HG03039 (cell line): ENCODE results near the gene XKRX.

ENCODE experiments used
- ATAC-seq: cut with Tn5 transposase; IDR thresholded peaks from one replicate; pipeline ENCODE4 v1.9.1; 2021; ENCODE audit warnings: mild to moderate bottlenecking, moderate library complexity; ENCODE audit not compliant: unreplicated experiment

Gene XKRX

DNA sequence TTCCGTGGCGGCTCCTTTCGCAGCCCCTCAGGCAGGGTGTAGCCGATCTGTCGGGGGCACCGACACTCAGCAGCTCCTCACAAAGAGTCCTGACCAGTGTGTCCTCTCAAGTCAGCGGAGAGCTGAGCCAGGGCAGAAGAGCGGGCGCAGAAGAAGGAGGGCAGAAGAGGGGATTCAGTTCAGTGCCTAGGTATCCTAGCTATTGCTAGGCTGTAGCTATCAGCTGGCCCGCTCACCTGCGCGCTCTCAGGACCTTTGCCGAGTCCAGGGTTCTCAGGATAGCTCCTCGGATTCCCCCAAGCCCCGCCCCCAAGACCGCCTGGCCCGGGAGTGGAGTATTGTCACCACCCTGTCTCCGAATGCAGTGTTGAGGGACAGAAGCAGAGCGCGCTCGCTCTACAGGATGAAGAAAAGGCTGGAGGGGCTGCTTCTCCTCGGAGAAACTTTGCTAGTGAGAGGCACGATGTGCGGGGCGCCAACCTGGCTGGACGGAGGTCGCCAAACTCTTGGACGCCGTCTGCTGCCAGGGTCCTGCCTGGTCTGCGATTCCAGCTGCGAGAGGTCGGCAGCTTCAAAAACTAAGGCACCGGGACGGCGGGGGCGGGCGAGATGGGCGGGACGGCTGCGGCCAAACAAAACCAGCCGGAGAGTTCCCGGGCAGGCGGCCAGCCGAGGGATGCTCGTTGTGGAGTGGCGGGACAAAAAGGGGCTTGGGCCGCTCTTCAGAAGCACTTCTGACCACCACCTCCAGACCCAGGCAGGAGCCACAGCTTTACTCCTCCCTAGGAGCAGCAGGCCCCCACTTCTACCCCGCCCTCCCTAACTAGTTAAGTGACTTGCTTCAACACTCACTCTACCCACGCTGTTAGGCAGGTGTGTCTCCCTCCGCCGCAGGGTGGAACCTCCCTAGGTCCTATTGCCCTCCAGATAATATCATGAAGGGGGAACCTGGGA lies at the start of gene XKRX:
XKRX (minus strand) TSS at position 258 of the 954 bp plus-strand sequence. CDS start 613 bp downstream, outside the sequence.
- peak; percentile 53 for ATAC-seq

DNA sequence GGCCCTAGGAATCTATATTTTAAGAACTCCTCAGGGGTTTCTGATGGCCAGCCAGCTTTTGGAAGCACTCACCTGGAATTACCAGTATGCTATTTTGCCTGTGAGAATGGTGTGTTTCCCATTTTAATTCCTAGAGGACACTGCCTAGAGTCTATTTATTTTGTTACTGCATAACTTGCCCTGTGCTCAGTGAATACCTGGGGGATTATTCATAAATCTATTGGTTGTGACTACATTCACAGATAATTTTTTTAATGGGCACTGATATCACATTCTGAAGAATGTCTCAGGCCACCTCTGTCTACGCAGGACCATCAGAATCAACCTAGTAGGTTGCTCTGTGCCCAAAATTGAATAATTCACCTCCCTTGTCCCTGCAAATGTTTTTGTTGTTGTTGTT lies 47.5 kb upstream of the XKRX start:
- no peak for ATAC-seq

DNA sequence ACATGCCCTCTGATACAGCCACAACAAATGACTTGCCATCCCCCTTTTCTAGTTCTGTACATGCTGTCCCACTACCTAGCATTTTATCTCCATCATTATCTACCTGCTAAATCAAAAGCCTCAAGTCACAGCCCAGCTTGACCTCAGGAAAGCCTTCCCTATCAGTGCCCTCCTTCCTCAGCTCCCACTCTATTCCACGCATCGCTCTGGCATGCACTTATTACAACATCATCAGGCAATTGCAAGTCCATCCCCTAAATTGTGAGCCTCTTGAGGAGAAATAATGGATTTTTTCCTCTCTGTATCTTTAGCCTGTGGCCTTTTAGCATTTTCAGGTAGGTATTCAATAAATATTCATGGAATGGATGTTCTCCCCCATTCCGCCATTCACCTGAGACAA lies 46.5 kb upstream of the XKRX start:
- ATAC-seq, result no peak

DNA sequence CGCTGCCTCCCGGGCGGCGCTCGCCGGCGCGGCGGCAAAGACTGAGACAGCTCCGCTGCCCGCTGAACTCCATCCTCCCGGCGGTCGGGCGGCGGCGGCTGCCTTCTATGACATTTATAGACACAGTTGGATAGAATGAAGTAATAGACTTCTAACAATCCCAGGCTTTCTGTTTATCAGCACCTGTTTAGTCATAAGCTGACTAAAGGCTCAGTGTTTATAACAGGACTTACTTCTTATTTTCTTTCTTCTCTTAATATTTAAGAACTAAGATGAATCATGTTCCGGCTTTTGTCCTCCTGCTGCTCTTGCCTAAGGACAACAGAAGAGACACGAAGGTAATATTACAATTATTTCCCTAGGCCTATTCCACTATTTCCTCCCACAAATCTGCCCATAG lies 44.7 kb upstream of the XKRX start:
- ATAC-seq, result no peak

DNA sequence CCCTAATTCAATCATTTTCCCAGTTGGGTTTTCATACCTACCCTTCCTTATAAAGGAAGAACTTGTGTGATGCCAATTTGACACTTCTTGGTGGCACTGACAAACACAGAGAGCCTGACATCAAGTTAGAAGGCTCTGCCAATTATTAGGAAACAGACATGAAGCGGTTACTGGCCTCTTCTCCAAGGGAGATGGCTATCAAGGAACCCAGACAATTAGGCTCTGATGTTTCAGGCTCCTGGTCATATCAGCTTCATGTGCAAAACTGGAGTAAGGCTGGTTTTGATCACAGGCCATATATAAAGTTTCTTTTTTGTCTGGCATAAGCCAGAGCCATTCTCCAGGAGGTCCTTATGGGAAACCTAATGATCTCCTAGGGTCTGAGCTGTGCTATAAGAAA lies 41.2 kb upstream of the XKRX start:
- no peak for ATAC-seq

DNA sequence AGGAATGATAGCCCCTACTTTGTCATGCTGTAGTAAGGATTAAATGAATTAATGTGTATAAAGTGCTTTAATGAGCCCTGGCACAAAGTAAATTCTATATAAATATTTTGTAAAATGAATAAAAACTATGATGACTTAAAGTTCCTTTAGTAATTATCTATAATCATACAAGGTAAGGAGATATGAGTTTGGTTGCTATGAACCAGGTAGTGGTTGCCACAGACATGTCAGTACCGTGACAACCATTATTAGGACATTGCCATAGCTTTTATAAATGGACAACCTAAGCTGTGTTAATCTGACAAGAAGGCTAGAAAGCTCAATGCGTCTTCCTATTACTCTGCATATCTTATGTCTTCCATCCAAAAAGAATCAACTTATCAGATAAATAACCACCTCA lies 40.7 kb upstream of the XKRX start, which contains the start of gene ARL13A:
ARL13A (plus strand) TSS at position 301 of the 400 bp plus-strand sequence. CDS start 3,982 bp downstream, outside the sequence.
- no peak for ATAC-seq

DNA sequence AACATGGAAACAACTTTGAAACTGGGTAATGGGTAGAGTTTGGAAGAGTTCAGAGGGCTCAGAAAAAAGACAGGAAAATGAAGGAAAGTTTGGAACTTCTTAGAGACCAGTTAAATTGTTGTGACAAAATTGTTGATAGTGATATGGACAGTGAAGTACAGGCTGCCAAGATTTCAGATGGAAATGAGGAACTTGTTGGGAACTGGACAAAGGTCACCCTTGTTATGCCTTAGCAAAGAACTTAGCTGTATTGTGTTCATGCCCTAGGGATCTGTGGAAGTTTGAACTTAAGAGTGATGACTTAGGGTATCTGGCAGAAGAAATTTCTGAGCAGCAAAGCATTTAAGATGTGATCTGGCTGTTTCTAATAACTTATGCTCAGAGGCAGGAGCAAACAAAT lies 35.6 kb upstream of the XKRX start:
- no peak for ATAC-seq

DNA sequence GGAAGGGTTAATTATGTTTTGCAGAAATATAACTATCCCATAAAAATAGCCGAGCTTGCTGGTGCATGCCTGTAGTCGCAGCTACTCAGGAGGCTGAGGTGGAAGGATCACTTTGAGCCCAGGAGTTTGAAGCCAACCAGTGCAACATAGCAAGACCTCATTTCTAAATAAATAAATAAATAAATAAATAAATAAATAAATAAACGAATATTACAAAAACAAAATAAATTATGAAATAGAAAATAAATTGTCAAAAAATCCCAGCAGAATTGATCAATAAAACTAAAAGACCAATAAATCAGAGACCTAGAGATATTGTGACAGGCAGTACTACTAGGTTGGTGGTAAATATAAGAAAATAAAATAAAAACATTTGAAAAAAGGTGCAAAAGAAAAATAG lies 34.1 kb upstream of the XKRX start:
- ATAC-seq, result no peak

DNA sequence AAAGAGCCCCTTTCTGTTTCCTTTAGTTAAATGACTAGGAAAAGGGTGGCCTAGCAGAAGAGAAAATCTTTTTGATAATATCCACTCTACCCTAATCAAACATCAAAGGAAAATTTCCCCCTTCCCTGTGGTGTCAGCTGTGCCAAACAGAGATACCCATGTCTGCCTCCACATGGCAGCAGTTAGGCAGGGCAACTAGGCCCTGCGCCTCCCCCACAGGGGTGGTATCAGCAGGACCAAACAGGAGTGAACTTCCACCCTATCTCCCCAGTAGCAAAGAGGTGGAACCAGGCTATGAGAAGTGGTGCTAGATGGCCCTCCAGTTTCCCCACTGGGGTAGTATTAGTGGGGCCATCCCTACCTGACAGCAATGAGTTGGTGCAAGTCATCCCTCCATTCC lies 19.8 kb upstream of the XKRX start:
- no peak for ATAC-seq

DNA sequence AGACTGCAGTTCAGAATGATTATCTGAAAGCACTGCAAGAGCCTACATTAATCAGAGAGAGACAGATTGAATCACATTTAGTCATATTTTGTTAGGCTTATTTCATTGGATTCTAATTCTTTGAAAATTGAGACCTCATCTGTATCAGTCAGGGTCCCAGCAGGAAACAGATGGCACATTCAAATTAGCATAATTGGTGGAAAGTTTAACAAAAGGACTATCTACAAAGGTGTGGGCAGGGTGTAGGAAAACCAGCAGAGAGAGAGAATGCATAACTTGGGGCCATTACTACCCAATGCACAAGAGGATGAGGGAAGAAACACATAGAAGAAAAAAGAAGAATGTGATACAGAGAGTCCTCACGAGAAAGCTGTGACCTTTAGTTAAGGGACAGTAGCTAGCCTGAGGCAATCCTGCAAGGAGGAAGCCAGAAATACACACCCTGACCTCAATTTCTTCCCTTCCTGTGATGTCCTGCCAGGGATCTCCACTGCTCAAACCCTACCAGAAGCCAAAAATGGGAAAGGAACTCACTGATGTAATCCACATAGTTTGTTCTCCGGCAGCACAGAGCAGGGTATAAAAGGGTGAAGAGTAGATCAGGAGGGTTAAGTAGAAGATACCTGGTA lies 17.7 kb upstream of the XKRX start:
- ATAC-seq, result no peak

DNA sequence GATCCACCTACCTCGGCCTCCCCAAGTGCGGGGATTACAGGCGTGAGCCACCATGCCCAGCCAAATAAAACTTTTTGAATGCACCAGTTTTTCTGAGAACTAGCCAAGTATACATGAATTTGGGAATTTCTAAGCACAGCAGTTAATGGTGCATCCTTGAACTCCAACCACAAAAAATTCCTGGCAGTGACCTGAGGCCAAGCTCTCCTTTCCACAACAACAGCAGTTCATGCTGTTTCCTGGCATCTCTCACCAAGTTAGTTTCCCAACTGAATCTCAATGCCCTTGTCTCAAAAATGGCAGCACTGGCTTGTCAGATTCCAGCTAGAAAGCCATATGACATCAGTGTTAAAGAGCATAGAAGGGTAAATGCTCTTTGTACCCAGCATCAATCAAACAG lies 15.9 kb upstream of the XKRX start:
- ATAC-seq, result no peak

DNA sequence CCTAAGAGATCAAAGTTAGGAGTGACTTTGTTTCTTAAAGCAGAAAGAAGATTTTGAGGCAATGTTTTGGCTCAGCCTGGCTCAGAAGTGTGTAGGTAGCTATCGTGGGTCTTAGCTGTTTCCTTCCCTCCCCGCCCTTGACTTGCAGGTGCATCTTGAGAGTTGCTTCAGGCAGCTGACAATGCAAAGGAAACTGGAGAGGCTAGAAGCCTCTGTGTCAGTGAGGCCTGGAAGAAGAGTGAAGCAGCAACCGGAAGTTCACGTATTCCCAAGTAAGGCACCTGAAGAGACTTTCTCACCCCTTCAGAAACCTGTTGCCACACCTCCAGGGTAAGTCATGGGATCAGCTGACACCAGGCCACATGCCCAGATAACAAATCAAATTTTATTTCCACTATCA lies 10.6 kb upstream of the XKRX start:
- no peak for ATAC-seq

DNA sequence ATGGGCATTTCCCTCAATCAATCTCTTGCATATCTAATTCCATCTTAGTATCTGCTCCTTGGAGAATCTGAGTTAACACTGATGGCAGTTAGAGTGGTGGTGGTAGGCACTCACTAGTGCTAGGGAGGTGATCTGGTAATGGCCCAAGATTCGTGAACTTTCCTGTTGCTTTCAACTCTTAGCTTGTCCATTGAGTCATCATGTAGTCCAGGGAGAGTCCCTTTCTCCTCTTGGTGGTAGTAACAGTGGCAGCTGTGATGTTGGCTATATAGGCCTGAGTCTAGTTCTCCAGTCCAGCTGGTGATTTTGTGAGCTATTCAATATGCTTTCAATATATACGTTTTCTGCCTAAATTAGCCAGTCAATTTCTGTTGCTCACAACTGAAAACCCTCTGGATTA lies 7.0 kb upstream of the XKRX start:
- no peak for ATAC-seq

DNA sequence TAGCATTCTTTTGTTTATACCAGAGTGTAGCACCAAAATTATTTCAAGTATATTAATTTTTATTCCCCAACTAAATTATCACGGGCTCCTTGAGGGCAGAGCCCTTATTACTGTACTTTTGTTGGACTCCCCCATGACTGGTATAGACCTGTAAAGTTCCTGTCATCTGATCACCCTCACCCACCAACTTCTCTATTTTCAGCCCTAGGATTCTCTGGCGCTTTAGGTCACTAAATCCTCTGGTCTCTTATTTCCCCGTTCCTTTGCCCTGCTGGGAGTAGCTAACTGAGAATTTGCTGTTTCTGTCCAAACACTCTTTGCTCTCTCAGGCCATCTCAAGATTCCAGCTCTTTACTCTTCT lies 3.2 kb upstream of the XKRX start:
- ATAC-seq, result no peak

DNA sequence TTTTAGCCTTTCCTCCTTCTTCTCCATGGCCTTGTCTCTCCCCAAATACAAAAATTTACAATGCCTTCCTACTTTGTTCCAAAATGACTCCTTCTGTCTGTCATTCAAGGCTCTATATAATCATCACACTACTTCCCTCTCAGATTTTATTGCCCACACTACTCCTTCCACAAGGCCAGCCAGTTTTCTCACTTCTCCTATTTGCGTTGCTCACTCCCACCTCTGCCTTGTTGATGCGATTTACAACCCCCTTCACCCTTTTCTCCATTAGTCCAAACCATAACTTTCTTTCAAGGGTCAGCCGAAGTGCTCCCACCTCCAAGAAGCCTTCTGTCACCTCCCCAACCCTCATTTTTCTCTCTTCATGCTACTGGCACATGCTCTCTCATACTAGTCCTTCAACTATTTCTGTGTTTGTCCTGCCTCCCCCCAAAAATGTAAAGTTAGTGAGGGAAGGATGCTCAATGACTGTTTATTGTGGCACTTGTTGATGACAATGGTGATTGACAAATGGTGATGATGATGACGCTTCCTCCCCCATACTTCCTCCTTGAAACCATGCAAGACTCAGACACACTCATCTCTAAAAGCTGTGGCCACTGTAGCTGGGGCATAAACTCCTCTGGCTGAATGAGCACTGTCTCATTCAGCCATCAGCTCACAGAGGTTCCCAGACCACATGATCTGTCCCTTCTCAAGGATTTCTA lies 2.7 kb upstream of the XKRX start:
- ATAC-seq, result peak; percentile 78

DNA sequence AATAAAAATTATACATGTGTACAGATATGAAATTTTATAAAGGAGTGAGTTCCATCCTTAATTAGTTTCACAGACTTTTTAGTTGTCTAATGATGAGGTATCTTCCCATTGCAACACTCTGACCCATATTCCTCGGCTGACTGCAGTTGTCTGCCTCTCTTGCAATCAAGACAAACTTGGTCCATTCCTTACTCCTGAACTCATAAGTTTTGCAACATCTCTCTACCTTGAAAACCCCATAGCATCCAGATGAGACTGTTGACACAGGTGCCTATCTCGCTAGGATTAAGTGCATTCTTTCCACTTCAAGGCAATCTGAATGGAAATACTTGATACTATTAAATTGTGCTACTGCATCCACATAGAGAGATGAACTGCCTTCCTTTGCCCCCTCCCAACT lies 2.3 kb downstream of the XKRX start:
- ATAC-seq, result no peak

DNA sequence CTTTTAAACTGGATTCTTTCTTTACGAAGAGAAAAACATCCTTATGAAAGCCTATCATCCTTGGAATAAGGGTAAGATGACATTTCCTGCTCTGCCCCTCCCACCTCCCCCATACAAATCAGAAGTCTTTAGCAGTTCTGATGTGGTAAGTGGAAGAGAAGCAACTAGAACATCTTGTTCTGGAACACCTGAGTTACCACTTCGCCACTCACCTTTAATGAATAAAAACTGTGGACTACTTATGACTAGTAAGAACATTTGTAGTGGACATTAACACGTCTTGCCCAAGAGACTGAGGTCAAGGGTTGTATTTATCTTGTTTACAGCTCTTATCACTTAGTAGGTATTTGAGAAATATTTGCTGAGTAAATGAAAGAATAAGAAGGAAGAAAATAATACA lies 4.3 kb downstream of the XKRX start:
- ATAC-seq, result no peak

DNA sequence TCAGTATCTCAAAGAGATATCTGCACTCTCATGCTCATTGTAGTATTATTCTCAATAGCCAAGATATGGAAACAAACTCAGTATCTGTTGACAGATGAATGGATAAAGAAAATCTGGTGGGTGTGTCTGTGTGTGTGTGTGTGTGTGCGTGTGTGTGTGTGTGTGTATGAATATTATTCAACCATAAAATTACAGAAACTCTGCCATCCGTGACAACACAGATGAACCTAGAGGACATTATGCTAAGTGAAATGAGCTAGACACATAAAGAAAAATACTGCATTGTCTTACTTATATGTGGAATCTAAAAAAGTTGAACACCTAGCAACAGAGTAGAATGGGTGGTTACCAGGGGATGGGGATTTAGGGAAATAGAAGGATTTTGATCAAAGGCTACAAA lies 13.2 kb downstream of the XKRX start:
- no peak for ATAC-seq

DNA sequence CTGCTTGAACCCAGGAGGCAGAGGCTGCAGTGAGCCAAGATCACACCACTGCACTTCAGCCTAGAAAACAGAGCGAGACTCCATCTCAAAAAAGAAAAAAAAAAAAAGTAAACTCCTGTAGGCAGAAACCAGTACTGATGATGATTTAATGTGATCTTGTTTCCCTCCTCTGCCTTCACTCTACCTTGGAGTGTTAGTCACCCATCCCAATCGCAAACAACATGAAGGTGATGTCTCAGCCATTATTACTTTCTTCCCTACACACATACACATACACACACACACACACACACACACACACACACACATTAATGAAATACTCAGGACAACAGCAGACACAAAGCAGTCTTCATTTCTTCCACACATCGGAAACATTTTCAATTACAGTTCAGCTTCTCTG lies 15.6 kb downstream of the XKRX start:
- no peak for ATAC-seq

DNA sequence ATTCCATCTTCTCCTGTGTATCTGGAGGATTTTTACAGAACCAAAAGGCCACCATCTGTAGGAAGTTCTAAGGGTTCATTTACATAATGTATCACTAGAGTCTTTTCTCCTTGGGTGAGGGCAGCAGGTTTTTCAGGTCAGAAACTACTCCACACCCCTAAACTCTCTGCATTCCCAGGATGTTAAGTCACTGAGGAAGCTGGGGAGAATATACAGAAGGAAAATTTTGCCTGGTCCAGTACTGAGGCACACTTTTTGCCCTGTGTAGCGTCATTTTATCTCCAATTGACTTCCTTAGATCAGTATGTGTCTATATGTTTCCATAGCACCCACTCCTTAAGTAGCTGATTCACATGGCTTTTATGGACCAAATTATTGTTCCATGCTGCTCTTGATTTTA lies 17.0 kb downstream of the XKRX start:
- no peak for ATAC-seq

DNA sequence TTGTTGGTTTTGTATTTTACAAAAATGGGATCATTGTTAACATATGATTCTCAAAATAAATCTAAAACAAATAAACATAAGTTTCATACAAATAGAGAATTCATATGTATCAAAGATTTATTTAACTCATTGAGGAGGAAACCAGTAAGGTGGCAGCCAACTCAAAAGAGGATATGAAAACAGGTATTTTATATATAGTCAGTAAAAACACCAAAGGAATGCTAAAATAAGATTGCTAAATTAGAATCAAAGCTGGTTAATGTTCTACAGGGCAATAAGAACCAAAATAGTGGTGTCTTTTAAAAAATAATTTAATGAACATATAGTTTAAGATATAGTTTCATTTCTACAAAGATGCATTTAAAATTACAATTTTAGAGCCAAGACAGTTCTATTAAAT lies 23.1 kb downstream of the XKRX start:
- no peak for ATAC-seq

DNA sequence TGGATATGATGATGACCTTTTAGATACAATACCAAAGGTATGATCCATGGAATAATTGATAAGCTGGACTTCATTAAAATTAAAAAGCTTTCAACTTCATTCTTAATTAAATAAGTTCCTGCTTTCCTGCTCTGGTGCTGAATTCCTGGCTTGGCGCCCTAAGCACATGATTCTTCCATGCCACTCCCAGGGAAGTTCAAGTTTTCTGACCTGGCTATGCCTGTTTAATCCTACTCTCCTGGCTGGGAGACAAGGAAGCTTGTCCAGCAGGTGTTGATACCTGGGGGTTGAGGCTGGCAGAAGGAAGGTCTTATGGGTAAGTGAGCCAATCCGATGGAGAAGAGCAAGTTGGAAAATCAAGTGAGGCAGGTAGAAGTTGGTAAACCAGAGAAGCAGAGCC lies 24.3 kb downstream of the XKRX start:
- no peak for ATAC-seq
